OCI-LY7 (cell line): ENCODE measurements around the gene CEP19.

Experiments
- CTCF ChIP-seq: fragments of 200-600 bp; sonication (generic); conservative IDR thresholded peaks from 2 replicates; pipeline ENCODE4 v1.5.1; 2014; ENCODE audit warnings: mild to moderate bottlenecking, antibody characterized with exemption, low read length, moderate library complexity, mixed read lengths
- EZH2phosphoT487 ChIP-seq: fragments of 200-600 bp; sonication (generic); IDR thresholded peaks from 2 replicates; pipeline ENCODE4 v1.6.1; 2018; ENCODE audit warnings: low read depth, borderline replicate concordance, mild to moderate bottlenecking, mixed run types, antibody characterized with exemption, low read length, moderate library complexity, mixed read lengths

GRCh38 chr3:196737655-196738054 lies 25.6 kb upstream of the CEP19 start:
- TF ChIP-seq CTCF (no peak), EZH2phosphoT487 (no peak)
